Raji (cell line): ENCODE data around the gene MYO5A.

Experiments
- POLR2A ChIP-seq: IDR thresholded peaks from 2 replicates; pipeline ENCODE4 v1.6.1; 2011; ENCODE audit warnings: low read depth, low read length, control low read depth; ENCODE audit not compliant: insufficient read depth

The MYO5A gene

DNA sequence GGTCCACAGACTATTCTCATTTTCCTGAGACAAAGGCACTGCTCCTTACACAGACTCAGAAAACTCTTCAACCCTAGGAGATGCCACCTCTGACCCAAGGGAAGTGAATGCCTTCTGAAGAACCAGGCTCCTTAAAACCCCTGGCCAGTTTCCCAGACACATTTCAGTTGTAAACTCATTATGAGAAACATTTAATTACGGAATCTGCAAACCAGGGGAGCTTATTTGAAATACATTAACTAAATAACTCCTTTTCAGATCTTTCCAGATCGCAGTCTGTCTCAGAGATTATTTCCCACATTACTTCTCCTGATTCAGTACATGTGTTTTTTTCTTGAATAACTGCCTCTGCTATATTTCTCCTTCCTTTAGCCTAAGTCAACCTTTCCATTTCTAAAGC lies 17.6 kb downstream of the MYO5A start:
- TF ChIP-seq POLR2A, result no peak

DNA sequence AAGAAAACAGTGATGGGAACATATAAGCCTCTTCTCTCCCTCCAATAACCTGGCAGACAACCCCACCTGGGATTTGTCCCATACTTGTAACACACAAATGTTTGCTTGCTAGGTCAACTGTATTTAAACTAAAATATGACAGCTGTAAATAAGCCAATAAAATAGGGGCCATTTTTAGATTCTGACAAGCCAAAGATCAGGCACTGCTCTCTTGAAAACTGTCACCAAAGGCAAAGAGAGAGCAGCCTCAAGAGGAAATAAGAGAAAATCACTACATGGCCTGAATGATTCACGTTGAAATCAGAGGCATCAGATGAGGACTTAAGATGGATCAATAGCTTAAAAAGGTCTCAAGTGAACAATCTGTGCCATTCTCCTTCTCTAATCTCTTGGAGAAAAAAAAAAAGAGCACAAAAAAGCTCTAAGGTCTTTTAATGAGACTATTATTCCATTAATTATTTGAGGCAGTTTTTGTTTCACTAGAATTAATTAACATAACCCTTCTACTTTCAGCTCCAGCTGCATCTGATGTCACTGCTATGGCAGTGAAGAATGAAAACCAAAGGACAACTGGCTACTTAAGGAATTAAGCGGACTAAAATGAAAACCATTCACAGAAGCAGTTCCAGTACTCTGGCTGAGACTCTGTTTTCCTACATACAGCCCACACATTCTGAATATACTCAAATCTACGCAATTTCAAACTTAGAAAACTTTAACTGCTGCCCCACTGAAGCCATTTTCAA lies 19.0 kb downstream of the MYO5A start:
- no peak for TF ChIP-seq POLR2A

DNA sequence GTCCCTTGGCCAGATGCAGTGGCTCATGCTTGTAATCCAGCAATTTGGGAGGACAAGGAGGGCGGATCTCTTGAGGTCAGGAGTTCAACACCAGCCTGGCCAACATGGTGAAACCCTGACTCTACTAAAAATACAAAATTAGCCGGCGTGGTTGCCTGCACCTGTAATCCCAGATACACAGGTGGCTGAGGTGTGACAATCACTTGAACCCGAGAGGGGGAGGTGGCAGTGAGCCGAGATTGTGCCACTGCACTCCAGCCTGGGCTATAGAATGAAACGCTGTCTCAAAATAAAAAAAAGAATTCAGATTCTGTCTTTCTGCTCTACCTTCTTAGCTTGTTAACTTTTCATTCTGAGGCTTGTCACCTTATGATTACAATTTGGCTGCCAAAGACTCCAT lies 22.1 kb downstream of the MYO5A start:
- TF ChIP-seq POLR2A, result no peak

DNA sequence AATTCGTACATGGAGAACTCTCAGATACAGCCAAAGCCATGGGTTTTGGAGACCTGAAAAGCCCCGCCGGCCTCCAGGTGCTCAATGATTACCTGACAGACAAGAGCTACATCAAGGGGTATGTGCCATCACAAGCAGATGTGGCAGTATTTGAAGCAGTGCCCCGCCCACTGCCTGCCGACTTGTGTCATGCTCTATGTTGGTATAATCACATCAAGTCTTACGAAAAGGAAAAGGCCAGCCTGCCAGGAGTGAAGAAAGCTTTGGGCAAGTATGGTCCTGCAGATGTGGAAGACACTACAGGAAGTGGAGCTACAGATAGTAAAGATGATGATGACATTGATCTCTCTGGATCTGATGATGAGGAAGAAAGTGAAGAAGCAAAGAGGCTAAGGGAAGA lies 23.5 kb downstream of the MYO5A start:
- no peak for TF ChIP-seq POLR2A

DNA sequence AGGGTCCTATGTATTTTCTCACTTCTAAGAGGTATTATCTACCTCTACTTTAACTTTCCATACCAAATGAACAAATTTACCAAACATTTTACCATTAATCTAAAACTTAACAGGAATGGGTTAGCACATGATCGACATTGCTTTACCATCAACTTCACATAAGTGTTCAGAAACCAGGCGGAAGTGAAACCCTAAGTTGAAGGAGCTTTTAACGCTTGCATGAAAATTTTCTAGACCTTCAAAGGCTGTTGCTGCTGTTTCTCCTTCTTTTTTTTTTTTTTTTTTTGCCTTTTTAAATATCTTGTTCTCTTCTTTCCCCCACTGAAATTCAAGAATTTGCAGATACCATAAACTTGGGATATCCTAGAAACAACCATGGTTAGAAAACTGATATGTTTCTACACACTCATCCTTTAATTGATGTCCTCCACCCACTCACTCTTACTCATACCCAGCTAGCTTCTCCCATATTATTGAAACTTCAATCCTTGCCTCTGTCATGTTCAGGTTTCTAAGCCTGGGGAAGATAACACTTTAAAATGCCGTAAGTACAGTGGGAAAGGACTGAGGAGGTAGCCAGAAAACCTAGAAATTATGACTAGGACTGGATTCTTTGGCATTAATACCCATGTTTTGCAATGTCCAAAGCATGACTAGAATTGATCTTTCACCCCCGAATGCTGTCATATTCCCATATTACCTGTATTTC lies 24.7 kb downstream of the MYO5A start:
- TF ChIP-seq POLR2A, result no peak

DNA sequence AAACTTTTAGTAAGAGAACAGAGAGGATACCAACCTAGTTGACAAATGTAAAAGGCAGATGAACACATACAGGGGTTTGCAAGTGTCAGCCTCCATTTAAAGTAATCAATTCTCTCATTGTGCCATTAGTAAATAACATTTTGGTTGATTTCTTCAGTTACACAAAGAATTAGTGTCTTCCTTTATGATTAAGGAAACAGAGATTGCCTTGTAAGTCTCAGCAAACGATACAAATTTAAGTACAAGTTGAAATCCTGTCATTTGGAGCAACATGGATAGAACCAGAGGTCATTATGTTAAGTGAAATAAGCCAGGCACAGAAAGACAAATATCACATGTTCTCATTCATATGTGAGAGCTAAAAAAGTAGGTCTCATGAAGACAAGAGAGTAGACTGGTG lies 26.1 kb downstream of the MYO5A start:
- TF ChIP-seq POLR2A, result no peak

DNA sequence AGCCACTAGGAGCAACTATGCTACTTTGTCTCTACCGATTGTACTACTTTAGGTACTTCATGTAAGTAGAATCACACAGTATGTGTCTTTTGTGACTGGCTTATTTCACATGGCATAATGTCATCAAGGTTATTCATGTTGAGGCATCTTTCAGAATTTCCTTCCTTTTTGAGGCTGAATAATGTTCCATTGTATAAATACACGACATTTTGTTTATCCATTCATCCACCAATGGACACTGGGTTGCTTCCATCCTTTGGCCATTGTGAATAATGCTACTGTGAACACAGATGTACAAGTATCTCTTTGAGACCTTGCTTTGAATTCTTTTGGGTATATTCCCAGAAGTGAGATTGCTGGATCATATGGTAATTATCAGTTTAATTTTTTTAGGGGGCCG lies 29.2 kb downstream of the MYO5A start:
- no peak for TF ChIP-seq POLR2A

DNA sequence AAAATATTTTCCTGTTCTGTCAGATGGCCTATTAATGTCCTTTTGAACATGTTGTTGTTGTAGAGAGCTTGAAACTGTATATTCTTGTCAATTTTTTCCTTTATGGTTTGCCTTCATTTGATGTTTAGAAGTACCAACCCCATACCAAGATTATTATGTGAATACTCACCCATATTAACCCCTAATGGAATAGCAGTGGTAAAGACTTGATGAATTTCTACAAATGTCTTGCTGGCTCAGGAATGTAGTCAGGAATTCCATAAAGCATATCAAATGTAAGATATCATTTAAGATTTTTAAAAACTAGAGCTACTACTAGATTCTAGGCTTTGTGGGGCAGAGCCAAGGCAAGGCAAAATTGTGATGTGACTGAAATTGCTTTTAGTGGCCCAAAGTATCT lies 30.0 kb downstream of the MYO5A start:
- TF ChIP-seq POLR2A, result no peak

DNA sequence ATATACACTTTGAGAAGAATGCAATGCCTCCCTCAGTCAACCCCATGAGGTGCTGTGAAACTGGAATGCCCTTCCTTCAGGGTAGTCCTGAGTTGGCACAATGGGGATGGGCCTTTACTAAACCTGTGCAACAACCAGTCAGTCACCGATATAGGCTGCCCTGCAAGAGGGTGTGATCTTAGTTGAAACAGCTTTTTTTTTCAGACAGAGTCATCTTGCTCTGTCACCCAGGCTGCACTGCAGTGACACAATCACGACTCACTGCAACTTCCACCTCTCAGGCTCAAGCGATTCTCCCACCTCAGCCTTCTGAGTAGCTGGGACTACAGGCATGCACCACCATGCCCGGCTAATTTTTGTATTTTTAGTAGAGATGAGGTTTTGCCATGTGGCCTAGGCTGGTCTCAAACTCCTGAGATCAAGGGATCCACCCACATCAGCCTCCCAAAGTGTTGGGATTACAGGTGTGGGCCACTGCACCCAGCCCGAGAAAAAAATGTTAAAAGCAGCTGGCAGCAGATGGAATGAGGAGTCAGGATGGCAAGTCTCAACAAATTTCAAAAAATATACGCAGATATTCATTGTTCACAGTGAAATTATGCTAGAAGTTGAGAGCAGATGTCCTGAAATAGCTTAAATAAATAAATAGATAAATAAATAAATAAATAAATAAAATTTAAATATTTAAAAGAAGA lies 31.8 kb downstream of the MYO5A start:
- no peak for TF ChIP-seq POLR2A

DNA sequence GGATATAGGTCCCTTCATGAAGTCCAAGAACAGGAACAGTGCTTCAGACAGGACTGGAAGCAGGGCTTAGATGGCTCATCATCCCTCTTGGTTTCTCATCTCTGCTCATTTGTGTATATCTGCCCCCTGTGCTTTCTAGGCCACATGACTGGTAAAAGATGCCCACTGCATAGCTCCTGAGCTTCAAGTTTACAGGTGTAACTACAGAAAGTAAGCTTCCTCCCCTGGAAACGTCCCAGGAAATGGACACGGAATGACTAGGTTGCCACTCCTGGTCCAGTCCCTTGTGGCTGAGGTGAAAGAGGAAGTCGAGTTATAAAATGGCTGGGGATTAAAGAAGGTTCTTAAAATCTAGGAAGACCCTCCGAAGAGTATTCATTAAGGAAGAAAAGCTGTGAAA lies 32.5 kb downstream of the MYO5A start:
- no peak for TF ChIP-seq POLR2A

DNA sequence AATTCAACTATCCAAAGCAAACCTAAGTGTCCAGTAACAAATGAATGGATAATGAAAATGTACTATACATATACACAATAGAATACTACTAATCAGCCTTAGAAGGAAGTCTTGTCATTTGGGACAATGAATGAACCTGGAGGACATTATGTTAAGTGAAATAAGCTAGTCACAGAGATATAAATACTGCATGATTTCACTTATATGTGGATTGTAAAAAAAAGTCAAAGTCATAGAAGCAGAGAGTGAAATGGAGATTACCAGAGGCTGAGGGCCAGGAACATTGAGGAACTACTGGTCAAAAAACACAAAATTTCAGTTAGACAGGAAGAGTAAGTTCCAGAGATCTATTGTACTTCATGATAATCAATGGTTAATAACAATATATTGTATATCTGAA lies 33.6 kb downstream of the MYO5A start:
- TF ChIP-seq POLR2A, result no peak

DNA sequence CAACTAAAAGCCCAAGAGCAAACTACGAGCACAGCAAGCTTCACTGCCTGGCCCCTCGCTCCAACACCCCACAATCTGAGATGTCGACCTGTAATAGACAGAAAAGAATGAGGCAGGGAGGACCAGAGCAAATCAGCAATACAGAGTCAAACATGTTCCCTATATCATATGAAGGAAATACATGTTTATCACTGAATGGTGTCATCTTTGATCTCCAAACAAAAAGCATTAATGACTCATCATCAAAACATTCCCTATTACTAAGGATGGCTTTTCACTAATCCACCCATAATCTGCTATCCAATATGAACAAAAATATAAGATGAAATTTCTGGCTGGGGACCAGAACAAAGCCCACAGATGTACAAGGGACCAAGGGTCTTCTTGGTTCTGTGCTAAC lies 34.7 kb downstream of the MYO5A start:
- no peak for TF ChIP-seq POLR2A

DNA sequence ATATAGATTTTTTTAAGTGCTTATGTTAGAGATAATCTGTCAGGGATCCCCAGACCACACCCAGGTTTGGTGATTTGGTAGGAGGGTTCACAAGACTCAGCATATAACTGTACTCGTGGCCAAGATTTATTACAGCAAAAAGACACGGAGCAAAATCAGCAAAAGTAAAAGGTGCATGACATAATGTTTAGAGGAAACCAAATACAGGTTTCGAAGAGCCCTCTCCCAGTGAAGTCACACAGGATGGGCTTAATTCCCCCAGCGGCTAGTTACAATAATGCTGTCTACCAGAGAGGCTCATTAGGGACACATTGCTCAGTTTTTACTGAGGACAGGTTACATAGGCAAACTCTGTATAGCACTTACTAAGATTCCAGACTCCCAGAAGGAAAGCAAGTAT lies 36.5 kb downstream of the MYO5A start:
- no peak for TF ChIP-seq POLR2A

DNA sequence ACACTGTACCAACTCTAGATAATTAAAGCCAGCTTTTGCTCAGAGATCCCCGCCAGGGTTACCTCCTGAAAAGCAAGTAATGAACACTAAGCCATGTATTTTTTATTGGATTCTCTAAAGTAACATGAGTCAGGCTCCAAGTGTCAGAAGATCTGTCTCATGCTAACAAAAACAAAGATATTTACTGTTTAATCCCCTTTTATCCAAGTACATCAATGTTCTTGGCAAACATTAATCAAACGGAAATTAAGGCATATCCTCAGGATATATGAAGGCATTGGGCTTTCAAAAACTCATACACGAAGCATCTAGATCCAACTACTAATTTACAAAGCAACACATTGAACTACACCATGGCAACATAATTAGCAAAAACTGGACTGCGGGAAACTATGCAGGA lies 37.2 kb downstream of the MYO5A start:
- no peak for TF ChIP-seq POLR2A

DNA sequence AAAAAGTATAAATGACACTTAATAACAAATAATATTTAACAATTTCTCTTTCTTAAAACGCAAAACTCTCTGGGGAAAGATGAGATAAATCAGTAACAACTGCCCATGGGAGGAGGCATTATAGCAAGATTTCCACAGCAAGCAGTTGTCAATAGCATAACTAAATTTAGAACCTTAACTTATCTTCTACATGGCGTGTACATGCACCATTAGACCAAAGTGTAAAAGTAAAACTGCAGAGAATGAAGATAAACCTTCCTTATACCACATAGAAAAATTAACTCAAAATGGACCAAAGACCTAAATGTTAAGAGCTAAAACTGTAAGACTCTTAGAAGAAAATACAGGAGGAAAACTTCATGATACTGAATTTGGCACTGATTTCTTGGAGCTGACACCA lies 39.9 kb downstream of the MYO5A start:
- TF ChIP-seq POLR2A, result no peak
